Body of pancreas (tissue), 4 donors: ENCODE data around the gene GLYAT.

ENCODE experiments used
- CTCF ChIP-seq, 7 experiments: fragments of 450-650 bp in 4 of 7; fragments of 200-600 bp in 3 of 7; sonication (generic) in 3 of 7; IDR thresholded peaks; one replicate each; pipeline ENCODE4 v1.5.1; 2016 to 2019; ENCODE audit warnings: antibody characterized with exemption in 7 of 7
- POLR2A ChIP-seq, 3 donors: fragments of 450-650 bp; IDR thresholded peaks; one replicate each; pipeline ENCODE4 v1.6.1; 2016; ENCODE audit warnings: antibody characterized with exemption in 3 of 3, mild to moderate bottlenecking in 2 of 3

- TF ChIP-seq POLR2A (IDR thresholded peaks at IDR 0.05) (no peak), CTCF (IDR thresholded peaks at IDR 0.05) (no peak)
Observed at GRCh38 chr11:58676563-58677135, 55.1 kb downstream of the GLYAT start.
